Esophagus (tissue), 2 donors: ENCODE results near the gene IFNB1. TPM values are rescaled to one million over a fixed set of nuclear protein-coding genes. Genes with fewer than 3 reads are reported as not detected.
A peak's percentile ranks its signal among the peaks of the same experiment; 100 is the strongest.

ENCODE experiments used
- H3K27ac ChIP-seq, 2 donors: one replicate each; pipeline ENCODE4 v1.5.1; 2013; ENCODE audit warnings: low read depth in 2 of 2, mild to moderate bottlenecking in 2 of 2, inconsistent platforms in 1 of 2, low read length in 1 of 2, moderate library complexity in 1 of 2
- H3K27me3 ChIP-seq, 2 donors: one replicate each; pipeline ENCODE4 v1.6.1; 2013; ENCODE audit warnings: low read length in 2 of 2, control low read depth in 1 of 2, mild to moderate bottlenecking in 1 of 2; ENCODE audit not compliant: insufficient read depth in 2 of 2, control insufficient read depth in 1 of 2
- H3K36me3 ChIP-seq, 2 donors: one replicate each; pipeline ENCODE4 v1.6.1; 2013; ENCODE audit warnings: low read length in 1 of 2; ENCODE audit not compliant: control insufficient read depth in 2 of 2, insufficient read depth in 2 of 2
- H3K4me1 ChIP-seq, 2 donors: one replicate each; pipeline ENCODE4 v1.6.1; 2013; ENCODE audit warnings: low read length in 1 of 2; ENCODE audit not compliant: control insufficient read depth in 2 of 2, insufficient read depth in 2 of 2
- H3K4me3 ChIP-seq, 2 donors: one replicate each; pipeline ENCODE4 v1.5.1; 2013; ENCODE audit warnings: low read length in 2 of 2, mild to moderate bottlenecking in 2 of 2, low read depth in 1 of 2, moderate library complexity in 1 of 2
- H3K9me3 ChIP-seq, 2 donors: one replicate each; pipeline ENCODE4 v1.6.1; 2013; ENCODE audit warnings: mild to moderate bottlenecking in 2 of 2, low read depth in 1 of 2, low read length in 1 of 2, moderate library complexity in 1 of 2; ENCODE audit not compliant: control insufficient read depth in 2 of 2, insufficient read depth in 1 of 2
- WGBS, 2 donors: extraction: QIAGEN DNeasy Blood & Tissue Kit; methylation state at CpG; one replicate each; pipeline ENCODE4 v1.1.7; 2013; 5-methylcytosine and 5-hydroxymethylcytosine counted together
- polyA plus RNA-seq, 2 donors: library from polyadenylated mRNA; stranded (reverse); fragments of 200-250 nt; gene quantifications; one replicate each; pipeline ENCODE4 v1.2.3, GENCODE V29; 2013
- donor health status: healthy with polysubstance abuse.
- donor health status: Bipolar disorder and iron deficiency.

The IFNB1 gene
- polyA plus RNA-seq, 2 donors = not detected

DNA sequence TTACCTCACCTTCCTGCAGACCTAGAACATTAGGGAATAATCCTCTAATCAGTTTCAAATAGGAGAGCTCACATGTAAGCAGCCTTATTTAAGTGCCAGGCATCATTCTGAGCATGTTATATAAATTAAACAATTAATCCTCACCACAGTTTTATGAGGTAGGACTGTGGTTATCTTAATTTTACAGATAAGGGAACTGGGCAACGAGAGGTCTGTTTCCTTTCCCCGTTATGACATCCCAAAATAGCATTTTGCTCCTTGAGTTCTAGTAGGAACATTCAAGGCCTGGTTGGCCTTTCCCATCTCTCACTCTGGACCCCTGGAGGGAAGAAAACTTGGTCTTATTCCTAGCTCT is 19.1 kb upstream of the IFNB1 start:
- H3K36me3 ChIP-seq = no peaks in the 10 kb centered on the region
- no peaks in the 10 kb centered on the region for H3K4me1 ChIP-seq
- no peaks in the 10 kb centered on the region for H3K27me3 ChIP-seq
- 60 to 63% methylated on average over 2 of the region's 2 CpGs for WGBS, 2 donors
- no peak overlapping the region for H3K27ac ChIP-seq
- H3K4me3 ChIP-seq = no peak overlapping the region
- H3K9me3 ChIP-seq = no peaks in the 10 kb centered on the region

GRCh38 chr9:21096172-21096900 is 18.6 kb upstream of the IFNB1 start:
- Histone ChIP-seq H3K9me3 (no peaks in the 10 kb centered on the region), H3K27ac (peak overlapping the region in 1 of 2 donors; percentile 51), H3K36me3 (no peaks in the 10 kb centered on the region), H3K4me1 (no peaks in the 10 kb centered on the region), H3K27me3 (no peaks in the 10 kb centered on the region), H3K4me3 (peak overlapping the region in 1 of 2 donors; percentile 27)
- 20 to 27% methylated on average over 6 of the region's 6 CpGs for WGBS, 2 donors

- Histone ChIP-seq H3K36me3 (no peaks in the 10 kb centered on the region), H3K9me3 (no peaks in the 10 kb centered on the region), H3K27ac (no peak overlapping the region), H3K27me3 (no peaks in the 10 kb centered on the region), H3K4me1 (no peaks in the 10 kb centered on the region), H3K4me3 (no peak overlapping the region)
Observed at GRCh38 chr9:21095561-21095960, 17.8 kb upstream of the IFNB1 start.

GRCh38 chr9:21086538-21086937 is 8.8 kb upstream of the IFNB1 start:
- no peaks in the 10 kb centered on the region for H3K27me3 ChIP-seq
- WGBS, 2 donors = 99 to 100% methylated on average over 1 of the region's 1 CpG

DNA sequence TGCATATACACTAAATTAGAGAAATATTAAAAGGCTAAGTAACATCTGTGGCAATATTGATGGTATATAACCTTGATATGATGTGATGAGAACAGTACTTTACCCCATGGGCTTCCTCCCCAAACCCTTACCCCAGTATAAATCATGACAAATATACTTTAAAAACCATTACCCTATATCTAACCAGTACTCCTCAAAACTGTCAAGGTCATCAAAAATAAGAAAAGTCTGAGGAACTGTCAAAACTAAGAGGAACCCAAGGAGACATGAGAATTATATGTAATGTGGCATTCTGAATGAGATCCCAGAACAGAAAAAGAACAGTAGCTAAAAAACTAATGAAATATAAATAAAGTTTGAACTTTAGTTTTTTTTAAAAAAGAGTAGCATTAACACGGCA is 7.3 kb upstream of the IFNB1 start:
- WGBS, 2 donors = 94 to 96% methylated on average over 1 of the region's 1 CpG
- Histone ChIP-seq H3K4me3 (no peak overlapping the region), H3K27me3 (no peaks in the 10 kb centered on the region), H3K36me3 (no peaks in the 10 kb centered on the region), H3K4me1 (no peaks in the 10 kb centered on the region), H3K27ac (no peak overlapping the region), H3K9me3 (peaks cover 0 to 3% of the 10 kb centered on the region in 2 donors)

More at GRCh38 chr9:21086538-21086937, 8.8 kb upstream of the IFNB1 start:
- H3K4me1 ChIP-seq = no peaks in the 10 kb centered on the region
- H3K4me3 ChIP-seq = no peak overlapping the region
- H3K36me3 ChIP-seq = no peaks in the 10 kb centered on the region
- no peak overlapping the region for H3K27ac ChIP-seq
- peaks cover 0 to 3% of the 10 kb centered on the region in 2 donors for H3K9me3 ChIP-seq

DNA sequence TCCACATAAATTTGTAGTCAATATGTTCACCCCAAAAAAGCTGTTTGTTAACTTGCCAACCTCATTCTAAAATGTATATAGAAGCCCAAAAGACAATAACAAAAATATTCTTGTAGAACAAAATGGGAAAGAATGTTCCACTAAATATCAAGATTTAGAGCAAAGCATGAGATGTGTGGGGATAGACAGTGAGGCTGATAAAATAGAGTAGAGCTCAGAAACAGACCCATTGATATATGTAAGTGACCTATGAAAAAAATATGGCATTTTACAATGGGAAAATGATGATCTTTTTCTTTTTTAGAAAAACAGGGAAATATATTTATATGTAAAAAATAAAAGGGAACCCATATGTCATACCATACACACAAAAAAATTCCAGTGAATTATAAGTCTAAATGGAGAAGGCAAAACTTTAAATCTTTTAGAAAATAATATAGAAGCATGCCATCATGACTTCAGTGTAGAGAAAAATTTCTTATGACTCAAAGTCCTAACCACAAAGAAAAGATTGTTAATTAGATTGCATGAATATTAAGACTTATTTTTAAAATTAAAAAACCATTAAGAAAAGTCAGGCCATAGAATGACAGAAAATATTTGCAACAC is 6.6 kb upstream of the IFNB1 start:
- H3K27me3 ChIP-seq = no peaks in the 10 kb centered on the region
- H3K4me1 ChIP-seq = no peaks in the 10 kb centered on the region
- peaks cover 0 to 3% of the 10 kb centered on the region in 2 donors for H3K9me3 ChIP-seq
- H3K36me3 ChIP-seq = no peaks in the 10 kb centered on the region
- H3K27ac ChIP-seq = no peak overlapping the region
- no peak overlapping the region for H3K4me3 ChIP-seq

DNA sequence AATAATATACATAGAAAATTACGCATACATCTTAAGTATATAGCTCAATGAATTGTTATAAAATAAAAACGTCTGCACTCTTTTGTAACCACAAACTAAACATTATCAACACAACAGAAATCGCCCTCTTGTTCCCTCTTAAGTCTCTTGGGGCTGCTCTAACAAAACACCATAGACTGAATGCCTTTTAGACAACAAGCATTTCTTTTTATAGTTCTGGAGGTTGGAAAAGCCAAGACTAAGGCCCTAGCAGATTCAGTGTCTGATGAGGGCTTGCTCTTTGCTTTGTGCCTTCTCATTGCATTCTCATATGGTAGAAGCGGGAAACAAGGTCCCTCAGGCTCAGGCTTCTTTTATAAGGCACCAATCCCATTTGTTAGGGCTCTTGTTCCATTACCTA is 4.9 kb upstream of the IFNB1 start:
- Histone ChIP-seq H3K4me3 (no peak overlapping the region), H3K9me3 (peaks cover 0 to 3% of the 10 kb centered on the region in 2 donors), H3K36me3 (no peaks in the 10 kb centered on the region), H3K4me1 (no peaks in the 10 kb centered on the region), H3K27me3 (no peaks in the 10 kb centered on the region), H3K27ac (no peak overlapping the region)
- 69 to 72% methylated on average over 4 of the region's 4 CpGs for WGBS, 2 donors

DNA sequence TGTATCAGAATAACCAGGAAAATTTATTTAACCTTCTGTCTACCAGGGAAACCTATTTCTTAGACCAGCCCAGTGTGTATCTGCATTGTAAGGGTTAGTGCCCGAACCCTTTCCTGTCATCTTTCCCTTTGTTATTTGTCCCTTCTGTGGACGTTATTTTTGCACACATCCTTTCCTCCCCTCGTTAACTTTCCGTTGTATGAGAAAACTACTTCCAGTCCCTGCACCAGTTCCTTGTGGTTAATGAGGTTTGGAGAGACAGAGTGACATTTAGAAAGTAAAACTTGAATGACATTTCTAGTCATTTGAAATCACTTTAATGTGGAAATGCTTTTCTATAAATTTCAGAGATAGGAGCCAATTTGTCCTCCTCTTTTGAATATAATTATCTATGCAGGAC is 4.3 kb upstream of the IFNB1 start:
- no peak overlapping the region for H3K4me3 ChIP-seq
- no peaks in the 10 kb centered on the region for H3K36me3 ChIP-seq
- no peaks in the 10 kb centered on the region for H3K4me1 ChIP-seq
- 54 to 63% methylated on average over 4 of the region's 4 CpGs for WGBS, 2 donors
- peaks cover 0 to 2% of the 10 kb centered on the region in 2 donors for H3K9me3 ChIP-seq
- H3K27ac ChIP-seq = no peak overlapping the region
- H3K27me3 ChIP-seq = no peaks in the 10 kb centered on the region

GRCh38 chr9:21081451-21081850 is 3.7 kb upstream of the IFNB1 start:
- Histone ChIP-seq H3K27me3 (no peaks in the 10 kb centered on the region), H3K27ac (no peak overlapping the region), H3K4me1 (no peaks in the 10 kb centered on the region), H3K9me3 (no peaks in the 10 kb centered on the region), H3K36me3 (no peaks in the 10 kb centered on the region), H3K4me3 (no peak overlapping the region)
- 77 to 87% methylated on average over 2 of the region's 2 CpGs for WGBS, 2 donors

- no peaks in the 10 kb centered on the region for H3K27me3 ChIP-seq
- H3K4me1 ChIP-seq = no peaks in the 10 kb centered on the region
- 95 to 96% methylated on average over 1 of the region's 1 CpG for WGBS, 2 donors
- no peaks in the 10 kb centered on the region for H3K36me3 ChIP-seq
- H3K4me3 ChIP-seq = no peak overlapping the region
- no peak overlapping the region for H3K27ac ChIP-seq
- H3K9me3 ChIP-seq = no peaks in the 10 kb centered on the region
Observed at GRCh38 chr9:21080793-21081192, 3.1 kb upstream of the IFNB1 start.
